Erythroblast (primary cell): ENCODE measurements around the gene BCAR3.
A peak's percentile ranks its signal among the peaks of the same experiment; 100 is the strongest.

ENCODE experiments used
- DNase-seq, 2 experiments: peaks; one replicate each; lab custom pipeline; 2025; lab: John Stamatoyannopoulos, UW
- GATA1 ChIP-seq: IDR thresholded peaks from 2 replicates; pipeline ENCODE4 v1.6.1; 2011; ENCODE audit warnings: low read depth, mild to moderate bottlenecking, control low read depth, low read length, moderate library complexity
- POLR2A ChIP-seq: IDR thresholded peaks from 2 replicates; pipeline ENCODE4 v1.6.1; 2011; ENCODE audit warnings: mild to moderate bottlenecking, low read length

BCAR3 gene

DNA sequence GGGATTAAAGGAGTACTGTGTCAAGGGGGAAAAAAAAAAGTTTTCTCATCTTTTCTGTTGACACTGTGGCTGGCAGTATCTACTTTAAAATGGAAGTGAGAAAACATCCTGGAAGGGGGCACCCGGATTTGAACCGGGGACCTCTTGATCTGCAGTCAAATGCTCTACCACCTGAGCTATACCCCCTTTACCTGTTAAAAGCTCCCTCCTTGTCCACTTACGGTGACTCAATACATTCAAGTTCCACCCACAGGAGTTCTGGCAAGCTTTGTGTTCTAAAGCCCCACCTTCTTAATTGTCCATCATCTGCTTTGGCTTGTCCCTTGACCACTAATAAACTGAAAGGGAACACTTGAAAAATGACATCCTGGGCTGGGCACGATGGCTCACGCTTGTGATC is 165.5 kb downstream of the BCAR3 start:
- DNase-seq, result peak in 1 of 2 experiments; percentile 9
- TF ChIP-seq POLR2A (no peak), GATA1 (no peak)
